Peyer's patch (tissue), 4 donors: ENCODE measurements around the gene TRAPPC3.

Experiments used
- POLR2A ChIP-seq, 2 donors: fragments of 450-650 bp; IDR thresholded peaks; one replicate each; pipeline ENCODE4 v1.5.1; 2017; ENCODE audit warnings: antibody characterized with exemption in 2 of 2, mild to moderate bottlenecking in 2 of 2, moderate library complexity in 2 of 2
- TF ChIP-seq, protein P1 (sequence below), 6 experiments: fragments of 450-650 bp in 4 of 6; fragments of 200-600 bp in 2 of 6; sonication (generic) in 1 of 6; IDR thresholded peaks; one replicate each; pipeline ENCODE4 v1.5.1; 2017 to 2019; ENCODE audit warnings: antibody characterized with exemption in 6 of 6, mild to moderate bottlenecking in 3 of 6, moderate library complexity in 1 of 6

DNA sequence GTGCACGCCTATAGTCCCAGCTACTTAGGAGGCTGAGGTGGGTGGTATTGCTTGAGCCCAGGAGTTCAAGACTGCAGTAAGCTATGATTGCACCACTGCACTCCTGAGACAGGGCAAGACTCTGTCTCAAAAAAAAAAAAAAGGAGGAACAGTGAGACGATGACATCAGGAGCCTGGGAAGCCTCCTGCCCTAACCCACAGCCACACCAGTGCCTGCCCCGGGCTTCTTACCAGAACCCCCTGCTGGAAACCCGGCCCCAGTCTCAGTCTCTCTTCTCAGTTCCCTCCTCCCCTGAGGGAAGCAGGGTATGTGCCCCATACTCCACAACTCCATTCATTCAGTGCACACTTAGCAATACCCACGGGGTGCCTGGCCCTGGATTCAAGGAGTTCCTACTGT, 33.4 kb downstream of the TRAPPC3 start:
- TF ChIP-seq, protein P1, sequence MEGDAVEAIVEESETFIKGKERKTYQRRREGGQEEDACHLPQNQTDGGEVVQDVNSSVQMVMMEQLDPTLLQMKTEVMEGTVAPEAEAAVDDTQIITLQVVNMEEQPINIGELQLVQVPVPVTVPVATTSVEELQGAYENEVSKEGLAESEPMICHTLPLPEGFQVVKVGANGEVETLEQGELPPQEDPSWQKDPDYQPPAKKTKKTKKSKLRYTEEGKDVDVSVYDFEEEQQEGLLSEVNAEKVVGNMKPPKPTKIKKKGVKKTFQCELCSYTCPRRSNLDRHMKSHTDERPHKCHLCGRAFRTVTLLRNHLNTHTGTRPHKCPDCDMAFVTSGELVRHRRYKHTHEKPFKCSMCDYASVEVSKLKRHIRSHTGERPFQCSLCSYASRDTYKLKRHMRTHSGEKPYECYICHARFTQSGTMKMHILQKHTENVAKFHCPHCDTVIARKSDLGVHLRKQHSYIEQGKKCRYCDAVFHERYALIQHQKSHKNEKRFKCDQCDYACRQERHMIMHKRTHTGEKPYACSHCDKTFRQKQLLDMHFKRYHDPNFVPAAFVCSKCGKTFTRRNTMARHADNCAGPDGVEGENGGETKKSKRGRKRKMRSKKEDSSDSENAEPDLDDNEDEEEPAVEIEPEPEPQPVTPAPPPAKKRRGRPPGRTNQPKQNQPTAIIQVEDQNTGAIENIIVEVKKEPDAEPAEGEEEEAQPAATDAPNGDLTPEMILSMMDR (IDR thresholded peaks at IDR 0.05) = no peak
- no peak for TF ChIP-seq POLR2A (IDR thresholded peaks at IDR 0.05)
